Keratinocyte (primary cell): Measurements from ENCODE around the gene SINHCAF. TPM values are rescaled to one million over a fixed set of nuclear protein-coding genes. Genes with fewer than 3 reads are reported as not detected.

Experiments
- DNase-seq: peaks from one replicate; pipeline ENCODE4 v3.0.0-alpha.2; 2011; ENCODE audit warnings: low read depth, missing footprints, low spot score
- FAIRE-seq: peaks from 2 replicates; lab custom pipeline; 2011; peaks lifted over from hg19 to GRCh38; lab: Jason Lieb, UNC
- H2AFZ ChIP-seq: 2 replicates; pipeline ENCODE4 v1.6.0; 2012; ENCODE audit warnings: low read length, control low read depth, inconsistent platforms; ENCODE audit not compliant: control insufficient read depth
- H3K27ac ChIP-seq: 2 replicates; pipeline ENCODE4 v1.5.1; 2011; ENCODE audit warnings: low read length; ENCODE audit not compliant: control insufficient read depth, insufficient read depth
- H3K27me3 ChIP-seq: 3 replicates; pipeline ENCODE4 v1.6.0; 2011; ENCODE audit warnings: low read length; ENCODE audit not compliant: control insufficient read depth, insufficient read depth; ENCODE audit errors: extremely low read depth
- H3K36me3 ChIP-seq, 2 experiments: 2 replicates in 1 of 2; 3 replicates in 1 of 2; pipeline ENCODE4 v1.5.1; 2011; ENCODE audit warnings: low read length in 2 of 2, mild to moderate bottlenecking in 1 of 2; ENCODE audit not compliant: control insufficient read depth in 2 of 2, insufficient read depth in 2 of 2; ENCODE audit errors: extremely low read depth in 1 of 2
- H3K4me1 ChIP-seq: 3 replicates; pipeline ENCODE4 v1.5.1; 2011; ENCODE audit warnings: low read length; ENCODE audit not compliant: control insufficient read depth, insufficient read depth; ENCODE audit errors: extremely low read depth
- H3K4me2 ChIP-seq: 3 replicates; pipeline ENCODE4 v1.6.0; 2011; ENCODE audit warnings: low read depth, low read length; ENCODE audit not compliant: control insufficient read depth, insufficient read depth; ENCODE audit errors: extremely low read depth
- H3K4me3 ChIP-seq, 3 experiments: fragments of 200-600 bp in 1 of 3; sonication (generic) in 1 of 3; 2 replicates in 2 of 3; 3 replicates in 1 of 3; pipeline ENCODE4 v1.5.1; 2011 to 2016; ENCODE audit warnings: low read length in 3 of 3, mild to moderate bottlenecking in 3 of 3, control low read depth in 2 of 3, inconsistent platforms in 1 of 3, low read depth in 1 of 3, mixed read lengths in 1 of 3, mixed run types in 1 of 3, moderate library complexity in 1 of 3; ENCODE audit not compliant: control insufficient read depth in 2 of 3, insufficient read depth in 2 of 3; ENCODE audit errors: extremely low read depth in 1 of 3
- H3K79me2 ChIP-seq: 2 replicates; pipeline ENCODE4 v1.6.0; 2012; ENCODE audit warnings: low read length; ENCODE audit not compliant: control insufficient read depth, insufficient read depth
- H3K9ac ChIP-seq: 3 replicates; pipeline ENCODE4 v1.6.0; 2011; ENCODE audit warnings: low read length; ENCODE audit not compliant: control insufficient read depth, insufficient read depth; ENCODE audit errors: extremely low read depth
- H3K9me1 ChIP-seq: 3 replicates; pipeline ENCODE4 v1.6.0; 2011; ENCODE audit warnings: low read length; ENCODE audit not compliant: control insufficient read depth, insufficient read depth; ENCODE audit errors: extremely low read depth
- H3K9me3 ChIP-seq: 2 replicates; pipeline ENCODE4 v1.5.1; 2012; ENCODE audit warnings: low read depth, low read length; ENCODE audit not compliant: control insufficient read depth
- H4K20me1 ChIP-seq: 3 replicates; pipeline ENCODE4 v1.6.0; 2011; ENCODE audit warnings: low read length; ENCODE audit not compliant: control insufficient read depth, insufficient read depth; ENCODE audit errors: extremely low read depth
- EZH2 ChIP-seq: IDR thresholded peaks from one replicate; pipeline ENCODE4 v1.6.1; 2012; ENCODE audit warnings: inconsistent platforms, mild to moderate bottlenecking, low read length, moderate library complexity
- dilution Hi-C: fragments of 300-500 bp; cut with MboI; formaldehyde crosslinking; loops from one replicate; pipeline ENCODE4 v1.7.0; 2020; ENCODE audit warnings: low sequenced_read_pairs; ENCODE audit not compliant: extremely low pct_ligation_motif_present
- polyA plus RNA-seq, 5 experiments: library from polyadenylated mRNA; depleted of rRNA in 3 of 5; stranded (reverse) in 3 of 5; stranded (forward) in 1 of 5; unstranded in 1 of 5; fragments of >200 nt; gene quantifications; 1 replicate in 1 of 5; 2 replicates in 3 of 5; 3 replicates in 1 of 5; pipeline versions ENCODE4 v1.2.1 to v1.2.3, GENCODE V29; 2011 to 2012; ENCODE audit warnings: missing spikeins in 2 of 5, low read depth in 1 of 5, low replicate concordance in 1 of 5
- TF ChIP-seq, protein P1 (sequence below), 3 experiments: IDR thresholded peaks in 1 of 3; conservative IDR thresholded peaks in 1 of 3; optimal IDR thresholded peaks in 1 of 3; 2 replicates in 2 of 3; 3 replicates in 1 of 3; pipeline versions ENCODE3 to v1.5.1; 2011; ENCODE audit warnings: low read length in 3 of 3, mild to moderate bottlenecking in 3 of 3, moderate library complexity in 2 of 3, control low read depth in 1 of 3, inconsistent platforms in 1 of 3; ENCODE audit not compliant: insufficient read depth in 2 of 3; ENCODE audit errors: extremely low read depth in 1 of 3

The SINHCAF gene
- polyA plus RNA-seq, 1 donor (not counting 4 experiments of a cell fraction or from before 2014, with no cell fraction given) = 57.4 TPM

DNA sequence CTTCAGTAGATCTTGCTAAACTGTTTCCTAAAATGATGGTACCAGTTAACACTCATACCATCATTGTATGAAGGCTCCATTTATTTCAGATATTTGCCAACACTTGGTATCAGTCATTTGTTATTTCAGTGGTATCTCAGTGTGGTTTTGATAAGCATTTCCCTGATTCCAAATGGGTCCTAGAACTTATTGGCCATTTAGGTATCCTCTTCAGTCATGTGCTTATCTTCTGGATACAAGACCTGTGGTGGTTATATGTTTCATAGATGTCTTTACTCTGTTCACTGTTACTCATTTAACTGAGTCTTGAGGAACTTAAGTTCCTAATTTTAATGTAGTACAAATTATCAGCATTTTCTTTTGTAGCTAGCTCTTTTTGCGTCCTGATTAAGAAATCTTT, 13.5 kb downstream of the SINHCAF start:
- Histone ChIP-seq H3K9me3 (no peaks in the 10 kb centered on the region), H3K4me1 (peaks cover 4% of the 10 kb centered on the region), H4K20me1 (peaks cover 11% of the 10 kb centered on the region), H2AFZ (no peak overlapping the region), H3K36me3 (peaks cover 0 to 5% of the 10 kb centered on the region in 2 experiments), H3K4me2 (no peak overlapping the region), H3K9ac (no peak overlapping the region), H3K27ac (no peak overlapping the region), H3K9me1 (no peaks in the 10 kb centered on the region), H3K4me3 (no peak overlapping the region), H3K27me3 (no peaks in the 10 kb centered on the region), H3K79me2 (peaks cover 97% of the 10 kb centered on the region)
- DNase-seq = no peak
- TF ChIP-seq EZH2 = no peak
- TF ChIP-seq, protein P1, sequence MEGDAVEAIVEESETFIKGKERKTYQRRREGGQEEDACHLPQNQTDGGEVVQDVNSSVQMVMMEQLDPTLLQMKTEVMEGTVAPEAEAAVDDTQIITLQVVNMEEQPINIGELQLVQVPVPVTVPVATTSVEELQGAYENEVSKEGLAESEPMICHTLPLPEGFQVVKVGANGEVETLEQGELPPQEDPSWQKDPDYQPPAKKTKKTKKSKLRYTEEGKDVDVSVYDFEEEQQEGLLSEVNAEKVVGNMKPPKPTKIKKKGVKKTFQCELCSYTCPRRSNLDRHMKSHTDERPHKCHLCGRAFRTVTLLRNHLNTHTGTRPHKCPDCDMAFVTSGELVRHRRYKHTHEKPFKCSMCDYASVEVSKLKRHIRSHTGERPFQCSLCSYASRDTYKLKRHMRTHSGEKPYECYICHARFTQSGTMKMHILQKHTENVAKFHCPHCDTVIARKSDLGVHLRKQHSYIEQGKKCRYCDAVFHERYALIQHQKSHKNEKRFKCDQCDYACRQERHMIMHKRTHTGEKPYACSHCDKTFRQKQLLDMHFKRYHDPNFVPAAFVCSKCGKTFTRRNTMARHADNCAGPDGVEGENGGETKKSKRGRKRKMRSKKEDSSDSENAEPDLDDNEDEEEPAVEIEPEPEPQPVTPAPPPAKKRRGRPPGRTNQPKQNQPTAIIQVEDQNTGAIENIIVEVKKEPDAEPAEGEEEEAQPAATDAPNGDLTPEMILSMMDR (optimal IDR thresholded peaks at IDR 0.05 in 1 of 3, IDR thresholded peaks at IDR 0.05 in 1 of 3, conservative IDR thresholded peaks at IDR 0.05 in 1 of 3; ENCODE audit: extremely low read depth in 1 of 3, insufficient read depth in 2 of 3, low read length in 3 of 3) = no peak
- dilution Hi-C loops = no loop called here
- FAIRE-seq = no peak

DNA sequence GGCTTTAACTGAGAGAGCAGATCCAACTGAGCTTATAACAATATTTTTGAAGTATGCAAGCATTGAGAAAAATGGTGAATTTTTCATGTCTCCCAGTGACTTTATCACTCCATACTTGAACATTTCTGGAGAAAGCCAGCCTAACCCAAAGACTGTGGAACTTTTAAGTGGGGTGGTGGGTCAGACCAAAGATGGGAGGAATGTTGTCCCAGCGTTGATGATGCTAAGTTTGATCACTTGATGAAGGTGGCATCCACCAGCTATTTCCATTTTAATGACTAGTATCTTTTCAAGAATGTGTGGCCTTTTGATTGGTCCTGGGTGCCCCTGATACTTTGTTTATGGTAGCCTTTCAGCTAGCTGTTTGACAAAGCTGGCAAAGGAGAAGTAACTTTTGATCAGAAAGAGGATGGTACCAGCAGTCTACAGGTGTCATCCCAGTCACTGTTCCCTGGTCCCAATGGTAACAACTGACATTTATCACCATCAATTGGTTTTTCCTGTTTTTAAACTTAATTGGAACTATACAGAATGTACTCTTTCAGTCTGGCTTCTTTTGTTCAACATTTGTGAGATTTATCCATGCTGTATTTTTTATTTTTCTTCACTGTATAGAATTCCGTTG, 14.2 kb downstream of the SINHCAF start:
- Histone ChIP-seq H3K27me3 (no peaks in the 10 kb centered on the region), H3K9me3 (no peaks in the 10 kb centered on the region), H3K36me3 (peaks cover 0 to 5% of the 10 kb centered on the region in 2 experiments), H3K9ac (no peak overlapping the region), H3K4me1 (no peaks in the 10 kb centered on the region), H3K4me2 (no peak overlapping the region), H2AFZ (no peak overlapping the region), H3K79me2 (peaks cover 97% of the 10 kb centered on the region), H3K9me1 (peaks cover 1% of the 10 kb centered on the region), H4K20me1 (peaks cover 12% of the 10 kb centered on the region), H3K4me3 (no peak overlapping the region), H3K27ac (no peak overlapping the region)
- no peak for FAIRE-seq
- no peak for DNase-seq
- dilution Hi-C loops = no loop called here
- TF ChIP-seq EZH2 = no peak
- TF ChIP-seq, protein P1 (optimal IDR thresholded peaks at IDR 0.05 in 1 of 3, IDR thresholded peaks at IDR 0.05 in 1 of 3, conservative IDR thresholded peaks at IDR 0.05 in 1 of 3; ENCODE audit: extremely low read depth in 1 of 3, insufficient read depth in 2 of 3, low read length in 3 of 3) = no peak
